ENCODE measurements around the gene PVALB.
A peak's percentile ranks its signal among the peaks of the same experiment; 100 is the strongest.

The PVALB gene

GRCh38 chr22:36856121-36856791, 39.4 kb upstream of the PVALB start:
- DNase-seq (ENCODE audit: low read depth), result peak; percentile 41

DNA sequence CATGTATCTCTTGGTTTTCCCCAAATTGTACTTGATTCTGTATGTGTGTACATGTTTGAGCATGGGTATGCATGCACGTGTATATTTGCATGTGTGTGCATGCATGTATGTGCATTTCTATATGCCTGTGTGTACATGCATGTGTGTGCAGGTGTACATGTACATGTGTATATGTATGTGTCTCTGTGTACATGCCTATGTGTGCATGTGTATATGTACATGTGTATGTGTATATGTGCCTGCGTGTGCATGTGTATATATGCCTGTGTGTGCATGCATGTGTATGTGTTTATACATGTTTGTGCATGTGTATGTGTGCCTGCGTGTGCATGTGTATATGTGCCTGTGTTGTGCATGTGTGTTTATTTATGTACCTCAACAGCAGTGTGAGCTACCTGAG, 38.6 kb upstream of the PVALB start:
- no peak overlapping the region for H3K4me3 ChIP-seq (ENCODE audit: low read length)
- DNase-seq (ENCODE audit: low read depth), result no peak
- TF ChIP-seq, protein P1, sequence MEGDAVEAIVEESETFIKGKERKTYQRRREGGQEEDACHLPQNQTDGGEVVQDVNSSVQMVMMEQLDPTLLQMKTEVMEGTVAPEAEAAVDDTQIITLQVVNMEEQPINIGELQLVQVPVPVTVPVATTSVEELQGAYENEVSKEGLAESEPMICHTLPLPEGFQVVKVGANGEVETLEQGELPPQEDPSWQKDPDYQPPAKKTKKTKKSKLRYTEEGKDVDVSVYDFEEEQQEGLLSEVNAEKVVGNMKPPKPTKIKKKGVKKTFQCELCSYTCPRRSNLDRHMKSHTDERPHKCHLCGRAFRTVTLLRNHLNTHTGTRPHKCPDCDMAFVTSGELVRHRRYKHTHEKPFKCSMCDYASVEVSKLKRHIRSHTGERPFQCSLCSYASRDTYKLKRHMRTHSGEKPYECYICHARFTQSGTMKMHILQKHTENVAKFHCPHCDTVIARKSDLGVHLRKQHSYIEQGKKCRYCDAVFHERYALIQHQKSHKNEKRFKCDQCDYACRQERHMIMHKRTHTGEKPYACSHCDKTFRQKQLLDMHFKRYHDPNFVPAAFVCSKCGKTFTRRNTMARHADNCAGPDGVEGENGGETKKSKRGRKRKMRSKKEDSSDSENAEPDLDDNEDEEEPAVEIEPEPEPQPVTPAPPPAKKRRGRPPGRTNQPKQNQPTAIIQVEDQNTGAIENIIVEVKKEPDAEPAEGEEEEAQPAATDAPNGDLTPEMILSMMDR (conservative IDR thresholded peaks at IDR 0.05; ENCODE audit: low read depth, low read length), result no peak

More at GRCh38 chr22:36856121-36856791, 39.4 kb upstream of the PVALB start:
- H3K4me3 ChIP-seq (ENCODE audit: low read length), result no peak overlapping the region
- TF ChIP-seq, protein P1 (conservative IDR thresholded peaks at IDR 0.05; ENCODE audit: low read depth, low read length), result peak; percentile 100

DNA sequence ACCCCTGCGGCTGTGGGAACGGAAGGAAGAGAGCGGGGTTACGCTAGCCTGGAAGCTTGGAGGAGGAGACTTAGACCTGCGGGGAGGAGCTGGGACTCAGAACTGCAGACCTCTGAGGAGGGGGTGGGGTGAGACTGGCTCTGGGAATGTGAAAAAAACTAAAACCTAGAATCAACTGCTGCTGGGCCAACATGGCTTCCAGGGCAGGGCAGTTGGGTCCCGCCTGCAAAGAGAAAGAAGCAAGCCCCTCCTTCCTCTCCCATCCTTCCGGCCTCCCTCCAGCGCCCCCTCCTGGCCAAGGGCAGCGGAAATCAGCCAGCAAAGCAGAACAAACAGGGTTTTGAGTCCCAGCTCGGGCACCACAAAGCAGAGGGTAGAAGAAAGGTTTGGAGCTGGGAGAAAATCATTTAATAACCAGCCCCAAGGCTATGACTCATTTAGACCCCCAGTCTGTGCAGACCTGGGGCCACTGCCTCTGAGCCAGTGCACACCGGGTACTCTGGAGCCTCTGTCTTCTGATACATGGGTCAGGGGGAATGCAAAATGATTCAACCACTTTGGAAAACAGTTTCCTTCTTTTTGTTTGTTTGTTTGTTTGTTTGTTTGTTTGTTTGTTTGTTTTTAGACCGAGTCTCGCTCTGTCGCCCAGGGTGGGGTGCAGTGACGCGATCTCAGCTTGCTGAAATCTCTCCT, 36.7 kb upstream of the PVALB start:
- TF ChIP-seq, protein P1 (conservative IDR thresholded peaks at IDR 0.05; ENCODE audit: low read depth, low read length), result peak; percentile 85
- no peak for DNase-seq (ENCODE audit: low read depth)
- no peak overlapping the region for H3K4me3 ChIP-seq (ENCODE audit: low read length)

DNA sequence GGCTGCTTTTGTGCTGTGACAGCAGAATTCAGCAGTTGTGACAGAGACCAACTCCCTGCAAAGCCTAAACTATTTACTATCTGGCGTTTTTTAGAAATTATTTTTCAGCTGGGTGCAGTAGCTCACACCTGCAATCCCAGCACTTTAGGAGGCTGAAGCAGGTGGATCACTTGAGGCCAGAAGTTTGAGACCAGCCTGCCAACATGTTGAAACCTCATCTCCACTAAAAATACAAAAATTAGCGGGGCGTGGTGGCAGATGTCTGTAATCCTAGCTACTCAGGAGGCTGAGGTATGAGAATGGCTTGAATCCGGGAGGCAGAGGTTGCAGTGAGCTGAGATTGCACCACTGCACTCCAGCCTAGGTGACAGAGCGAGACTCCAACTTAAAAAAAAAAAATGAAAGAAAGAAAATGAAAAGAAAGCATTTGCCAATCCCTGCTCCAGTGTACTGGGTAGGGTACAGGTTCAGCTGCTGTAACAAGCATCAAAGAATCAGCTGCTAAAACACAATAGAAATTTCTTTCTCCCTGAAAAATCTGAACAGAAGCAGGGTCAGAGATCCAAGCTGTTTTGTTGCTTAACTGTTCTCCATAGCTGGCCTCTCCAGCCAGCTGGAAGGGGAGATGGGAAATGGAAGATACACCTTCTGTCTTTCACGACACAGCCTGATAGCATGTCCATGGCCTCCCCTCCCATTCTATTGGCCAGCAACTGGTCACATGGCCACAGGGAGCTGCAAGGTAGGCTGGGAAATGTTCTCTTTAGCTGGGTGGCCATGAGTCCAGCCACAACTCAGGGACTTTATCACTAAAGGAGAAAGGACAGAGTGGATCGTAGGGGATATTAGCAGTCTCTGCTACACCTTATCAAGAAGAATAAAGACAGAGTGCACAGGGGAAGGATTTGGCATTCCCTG, 35.5 kb upstream of the PVALB start:
- DNase-seq (ENCODE audit: low read depth), result no peak

DNA sequence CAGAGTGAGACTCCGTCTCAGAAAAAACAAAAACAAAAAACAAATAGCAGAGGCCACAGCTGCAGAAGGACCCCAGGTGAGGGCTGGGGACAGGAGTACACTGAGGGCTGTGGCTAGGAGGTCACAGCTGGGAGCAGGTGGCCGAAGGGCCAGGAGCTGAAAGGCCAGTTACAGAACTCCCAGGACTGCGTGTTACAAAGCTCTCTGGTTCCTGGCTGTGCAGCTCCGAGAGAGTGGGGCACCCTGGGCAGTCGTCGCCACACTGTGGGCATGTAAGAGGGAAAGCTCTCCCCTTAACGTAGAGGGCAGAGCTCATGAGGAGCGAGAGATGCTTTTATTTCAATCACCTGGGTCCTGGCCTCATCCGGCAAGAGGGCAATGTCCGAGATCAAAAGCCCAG, 33.8 kb upstream of the PVALB start:
- H3K4me3 ChIP-seq (ENCODE audit: low read length), result no peak overlapping the region
- no peak for DNase-seq (ENCODE audit: low read depth)
- TF ChIP-seq, protein P1 (conservative IDR thresholded peaks at IDR 0.05; ENCODE audit: low read depth, low read length), result no peak

More for the DNA sequence above, 35.5 kb upstream of the PVALB start:
- no peak overlapping the region for H3K4me3 ChIP-seq (ENCODE audit: low read length)
- TF ChIP-seq, protein P1 (conservative IDR thresholded peaks at IDR 0.05; ENCODE audit: low read depth, low read length), result no peak

- no peak overlapping the region for H3K4me3 ChIP-seq (ENCODE audit: low read length)
- DNase-seq (ENCODE audit: low read depth), result no peak
- TF ChIP-seq, protein P1 (conservative IDR thresholded peaks at IDR 0.05; ENCODE audit: low read depth, low read length), result no peak
Measured at GRCh38 chr22:36850056-36850455, 33.2 kb upstream of the PVALB start.

All from retinal pigment epithelial cell (primary cell).